Nephron progenitor cell (in vitro differentiated cells): Measurements from ENCODE around the gene CREB5.
"Not testable (repeated sequence)": the region's sequence is repeated elsewhere in the genome, so short reads cannot be mapped to it uniquely, and the experiment has no call there.

Experiments used
- DNase-seq: peaks from one replicate; pipeline ENCODE4 v3.0.0; 2021
- H3K27ac Mint-ChIP-seq: 2 replicates; pipeline ENCODE4 v1.8.0; 2021; ENCODE audit warnings: mild to moderate bottlenecking, moderate library complexity, mixed read lengths
- H3K27me3 Mint-ChIP-seq: 2 replicates; pipeline ENCODE4 v1.8.0; 2021; ENCODE audit warnings: mild to moderate bottlenecking, low read depth, mixed read lengths; ENCODE audit not compliant: poor library complexity
- H3K36me3 Mint-ChIP-seq: 2 replicates; pipeline ENCODE4 v1.8.0; 2021; ENCODE audit warnings: low read depth, mixed read lengths
- H3K4me1 Mint-ChIP-seq: 2 replicates; pipeline ENCODE4 v1.8.0; 2021; ENCODE audit warnings: mixed read lengths
- H3K4me3 Mint-ChIP-seq: 2 replicates; pipeline ENCODE4 v1.8.0; 2021; ENCODE audit warnings: mild to moderate bottlenecking, moderate library complexity, mixed read lengths
- H3K9me3 Mint-ChIP-seq: 2 replicates; pipeline ENCODE4 v1.8.0; 2021; ENCODE audit warnings: mild to moderate bottlenecking, moderate library complexity, mixed read lengths
- TF ChIP-seq, protein P1 (sequence below): fragments of 200-600 bp; sonication (generic); IDR thresholded peaks from 2 replicates; pipeline ENCODE4 v1.5.0; 2021; ENCODE audit warnings: antibody characterized with exemption

CREB5 gene

DNA sequence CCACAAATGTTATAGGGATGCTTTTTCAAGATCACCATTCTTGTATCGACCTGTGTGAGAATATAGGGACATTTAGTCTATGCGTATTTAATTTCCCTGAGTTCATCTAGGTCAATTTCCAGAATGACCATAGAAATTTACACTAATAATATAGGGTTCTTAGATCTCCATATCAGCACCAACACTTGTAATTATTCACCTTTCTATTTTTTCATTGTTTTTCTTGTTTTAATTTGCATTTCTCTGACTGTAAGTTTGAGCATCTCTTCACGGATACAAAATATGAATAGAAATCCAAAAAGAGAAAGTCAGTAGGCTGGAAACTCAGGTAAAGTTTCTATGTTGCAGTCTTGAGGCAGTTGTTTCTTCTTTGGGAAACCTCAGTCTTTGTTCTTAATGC is 134.8 kb downstream of the CREB5 start:
- Mint-ChIP-seq H3K27ac (no peak overlapping the region), H3K36me3 (peaks cover 24% of the 10 kb centered on the region), H3K27me3 (peaks cover 6% of the 10 kb centered on the region), H3K4me3 (no peak overlapping the region), H3K4me1 (peaks cover 50% of the 10 kb centered on the region), H3K9me3 (peaks cover 31% of the 10 kb centered on the region)
- DNase-seq: no peak
- TF ChIP-seq, protein P1, sequence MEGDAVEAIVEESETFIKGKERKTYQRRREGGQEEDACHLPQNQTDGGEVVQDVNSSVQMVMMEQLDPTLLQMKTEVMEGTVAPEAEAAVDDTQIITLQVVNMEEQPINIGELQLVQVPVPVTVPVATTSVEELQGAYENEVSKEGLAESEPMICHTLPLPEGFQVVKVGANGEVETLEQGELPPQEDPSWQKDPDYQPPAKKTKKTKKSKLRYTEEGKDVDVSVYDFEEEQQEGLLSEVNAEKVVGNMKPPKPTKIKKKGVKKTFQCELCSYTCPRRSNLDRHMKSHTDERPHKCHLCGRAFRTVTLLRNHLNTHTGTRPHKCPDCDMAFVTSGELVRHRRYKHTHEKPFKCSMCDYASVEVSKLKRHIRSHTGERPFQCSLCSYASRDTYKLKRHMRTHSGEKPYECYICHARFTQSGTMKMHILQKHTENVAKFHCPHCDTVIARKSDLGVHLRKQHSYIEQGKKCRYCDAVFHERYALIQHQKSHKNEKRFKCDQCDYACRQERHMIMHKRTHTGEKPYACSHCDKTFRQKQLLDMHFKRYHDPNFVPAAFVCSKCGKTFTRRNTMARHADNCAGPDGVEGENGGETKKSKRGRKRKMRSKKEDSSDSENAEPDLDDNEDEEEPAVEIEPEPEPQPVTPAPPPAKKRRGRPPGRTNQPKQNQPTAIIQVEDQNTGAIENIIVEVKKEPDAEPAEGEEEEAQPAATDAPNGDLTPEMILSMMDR: no peak

DNA sequence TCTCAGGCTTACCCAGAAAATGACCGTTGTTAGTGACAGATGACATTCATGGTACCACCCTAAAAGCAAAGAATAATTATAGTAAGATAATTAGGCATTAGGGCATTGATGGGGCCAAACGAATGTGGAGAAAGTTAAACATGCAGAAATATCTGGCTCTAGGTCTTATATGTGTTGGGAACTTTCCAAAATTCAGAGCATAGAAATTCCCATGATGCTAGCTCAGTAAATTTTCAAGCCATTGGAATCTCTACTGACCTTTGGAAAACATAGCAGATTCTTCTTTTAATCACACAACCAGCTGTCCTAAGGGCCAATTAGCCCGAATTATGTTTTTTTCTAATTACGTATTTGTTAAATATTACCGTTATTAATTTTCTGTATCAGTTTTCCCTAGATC is 136.1 kb downstream of the CREB5 start:
- Mint-ChIP-seq H3K9me3 (peaks cover 31% of the 10 kb centered on the region), H3K4me3 (no peak overlapping the region), H3K4me1 (peaks cover 48% of the 10 kb centered on the region), H3K36me3 (peaks cover 24% of the 10 kb centered on the region), H3K27me3 (peaks cover 6% of the 10 kb centered on the region), H3K27ac (no peak overlapping the region)
- no peak for DNase-seq
- TF ChIP-seq, protein P1: no peak

DNA sequence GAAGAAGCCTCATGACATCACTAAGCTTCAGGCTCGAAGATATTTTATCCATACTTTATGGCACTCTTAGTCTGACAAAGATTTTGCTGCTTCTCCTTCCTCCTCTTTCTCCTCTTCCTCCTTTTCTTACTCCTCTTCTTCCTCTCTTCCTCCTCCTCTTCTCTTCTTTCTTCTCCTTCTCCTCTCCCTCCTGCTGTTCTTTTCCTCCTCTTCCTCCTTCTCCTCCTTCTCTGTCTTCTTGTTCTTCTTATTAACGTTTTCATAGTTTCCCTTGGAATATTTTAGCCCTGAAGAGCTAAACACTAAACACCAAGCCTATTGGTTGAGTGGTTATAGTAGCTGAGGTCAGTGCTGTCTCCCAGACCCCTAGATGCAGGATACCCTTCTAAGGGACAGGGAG is 137.7 kb downstream of the CREB5 start:
- H3K27ac Mint-ChIP-seq: no peak overlapping the region

DNA sequence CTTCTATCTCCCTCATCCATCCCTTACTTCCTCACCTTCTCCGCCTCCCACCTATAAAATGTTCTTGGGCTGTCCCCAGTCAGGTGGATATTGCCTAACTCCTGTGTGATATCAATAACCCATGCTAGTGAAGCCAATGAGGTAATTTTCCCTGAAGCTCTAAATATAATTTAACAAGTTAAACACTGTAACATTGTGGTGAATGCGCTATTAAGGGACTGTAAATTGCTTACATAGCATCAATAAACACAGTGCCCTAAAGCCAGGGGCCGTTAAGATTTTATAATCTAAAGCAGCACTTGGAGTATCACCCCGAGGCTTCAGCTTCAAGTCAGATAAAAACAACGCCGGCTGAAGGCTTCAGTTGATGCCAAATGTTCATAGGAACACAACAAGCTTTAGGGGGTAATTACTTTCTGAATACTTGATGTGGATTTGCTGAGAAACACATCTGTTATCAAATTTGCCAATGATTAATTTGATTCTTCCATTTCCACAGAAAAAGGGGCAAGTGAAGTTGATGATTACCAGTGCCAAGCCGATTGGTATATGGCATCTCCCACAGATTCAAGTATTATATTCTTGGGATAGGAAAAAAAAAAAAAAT is 138.4 kb downstream of the CREB5 start:
- no peak overlapping the region for H3K27ac Mint-ChIP-seq
- peaks cover 25% of the 10 kb centered on the region for H3K9me3 Mint-ChIP-seq
- H3K27me3 Mint-ChIP-seq: peaks cover 6% of the 10 kb centered on the region
- no peak for DNase-seq
- H3K4me3 Mint-ChIP-seq: no peak overlapping the region
- peaks cover 56% of the 10 kb centered on the region for H3K4me1 Mint-ChIP-seq
- H3K36me3 Mint-ChIP-seq: peaks cover 21% of the 10 kb centered on the region
- TF ChIP-seq, protein P1: no peak

More for the DNA sequence above, 137.7 kb downstream of the CREB5 start:
- TF ChIP-seq, protein P1: no peak
- peaks cover 53% of the 10 kb centered on the region for H3K4me1 Mint-ChIP-seq
- H3K36me3 Mint-ChIP-seq: peaks cover 21% of the 10 kb centered on the region
- peaks cover 31% of the 10 kb centered on the region for H3K9me3 Mint-ChIP-seq
- no peak overlapping the region for H3K4me3 Mint-ChIP-seq
- peaks cover 6% of the 10 kb centered on the region for H3K27me3 Mint-ChIP-seq
- no peak for DNase-seq

DNA sequence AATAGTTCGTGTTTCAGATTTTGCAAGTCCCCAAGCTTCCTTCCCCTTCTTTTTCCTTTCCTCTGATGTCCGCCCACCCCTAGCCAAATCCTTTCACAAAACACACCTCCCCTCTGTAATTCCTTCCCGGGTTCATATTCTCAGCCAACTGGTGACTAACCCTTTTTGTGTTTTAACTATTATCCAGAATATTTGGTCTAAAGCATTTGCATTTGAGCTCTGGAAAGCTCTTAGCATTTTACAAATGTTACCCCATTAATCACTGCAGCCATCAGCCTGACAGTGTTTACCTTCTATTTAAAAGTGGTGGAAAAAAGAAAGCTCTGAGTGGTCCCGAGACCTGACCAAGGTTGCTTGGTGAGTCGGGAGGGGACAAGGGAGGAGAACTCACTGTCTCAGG is 139.0 kb downstream of the CREB5 start:
- H3K4me3 Mint-ChIP-seq: no peak overlapping the region
- peaks cover 14% of the 10 kb centered on the region for H3K36me3 Mint-ChIP-seq
- peaks cover 19% of the 10 kb centered on the region for H3K9me3 Mint-ChIP-seq
- H3K4me1 Mint-ChIP-seq: peaks cover 63% of the 10 kb centered on the region
- TF ChIP-seq, protein P1: no peak
- H3K27me3 Mint-ChIP-seq: peaks cover 6% of the 10 kb centered on the region
- DNase-seq: no peak
- no peak overlapping the region for H3K27ac Mint-ChIP-seq

DNA sequence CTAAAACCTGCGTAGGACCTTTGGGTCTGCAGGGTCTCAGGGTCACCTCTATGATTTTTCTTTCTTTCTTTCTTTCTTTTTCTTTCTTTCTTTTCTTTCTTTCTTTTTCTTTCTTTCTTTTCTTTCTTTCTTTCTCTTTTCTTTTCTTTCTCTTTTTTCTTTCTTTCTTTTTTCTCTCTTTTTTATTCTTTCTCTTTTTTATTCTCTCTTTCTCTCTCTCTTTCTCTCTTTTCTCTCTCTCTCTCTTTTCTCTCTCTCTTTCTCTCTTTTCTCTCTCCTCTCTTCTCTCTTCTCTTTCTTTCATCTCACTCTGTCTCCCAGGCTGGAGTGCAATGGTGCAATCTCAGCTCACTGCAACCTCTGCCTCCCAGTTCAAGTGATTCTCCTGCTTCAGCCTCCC is 139.4 kb downstream of the CREB5 start:
- H3K4me1 Mint-ChIP-seq: peaks cover 67% of the 10 kb centered on the region
- H3K27ac Mint-ChIP-seq, DNase-seq, H3K27me3 Mint-ChIP-seq, H3K4me3 Mint-ChIP-seq: not testable (repeated sequence)
- peaks cover 14% of the 10 kb centered on the region for H3K9me3 Mint-ChIP-seq
- peaks cover 10% of the 10 kb centered on the region for H3K36me3 Mint-ChIP-seq
